ENCODE data around the gene SLC38A3.

SLC38A3 gene

GRCh38 chr3:50237754-50238548 lies 32.9 kb downstream of the SLC38A3 start:
- peak overlapping the region; percentile 88 for H3K27ac ChIP-seq (ENCODE audit: poor library complexity, severe bottlenecking)
- peaks cover 17% of the 10 kb centered on the region for H3K36me3 ChIP-seq (ENCODE audit: low read depth)
- H3K9me3 ChIP-seq (ENCODE audit: severe bottlenecking): no peaks in the 10 kb centered on the region
- peak; percentile 88 for DNase-seq (ENCODE audit: low spot score)
- no peak for TF ChIP-seq CTCF (IDR thresholded peaks at IDR 0.05; ENCODE audit: poor library complexity, severe bottlenecking)
- peak; percentile 62 for ATAC-seq (ENCODE audit: low read depth)
- H3K27me3 ChIP-seq (ENCODE audit: insufficient read depth, poor library complexity, severe bottlenecking): no peaks in the 10 kb centered on the region
- H3K4me1 ChIP-seq (ENCODE audit: insufficient read depth, poor library complexity, severe bottlenecking): no peaks in the 10 kb centered on the region
- peak overlapping the region; percentile 89 for H3K4me3 ChIP-seq (ENCODE audit: severe bottlenecking)

GRCh38 chr3:50238549-50239026 lies 33.5 kb downstream of the SLC38A3 start:
- Histone ChIP-seq H3K4me1 (ENCODE audit: insufficient read depth, poor library complexity, severe bottlenecking) (no peaks in the 10 kb centered on the region), H3K36me3 (ENCODE audit: low read depth) (peaks cover 20% of the 10 kb centered on the region), H3K27ac (ENCODE audit: poor library complexity, severe bottlenecking) (peak overlapping the region; percentile 88), H3K27me3 (ENCODE audit: insufficient read depth, poor library complexity, severe bottlenecking) (no peaks in the 10 kb centered on the region), H3K4me3 (ENCODE audit: severe bottlenecking) (peak overlapping the region; percentile 89), H3K9me3 (ENCODE audit: severe bottlenecking) (no peaks in the 10 kb centered on the region)
- ATAC-seq (ENCODE audit: low read depth) (no peak), DNase-seq (ENCODE audit: low spot score) (no peak)
- no peak for TF ChIP-seq CTCF (IDR thresholded peaks at IDR 0.05; ENCODE audit: poor library complexity, severe bottlenecking)

GRCh38 chr3:50239649-50240048 lies 34.6 kb downstream of the SLC38A3 start:
- Histone ChIP-seq H3K27ac (ENCODE audit: poor library complexity, severe bottlenecking) (peak overlapping the region; percentile 88), H3K4me1 (ENCODE audit: insufficient read depth, poor library complexity, severe bottlenecking) (no peaks in the 10 kb centered on the region)
- no peak for ATAC-seq (ENCODE audit: low read depth)

GRCh38 chr3:50241163-50241562 lies 36.1 kb downstream of the SLC38A3 start:
- Histone ChIP-seq H3K9me3 (ENCODE audit: severe bottlenecking) (no peaks in the 10 kb centered on the region), H3K27me3 (ENCODE audit: insufficient read depth, poor library complexity, severe bottlenecking) (no peaks in the 10 kb centered on the region), H3K36me3 (ENCODE audit: low read depth) (peaks cover 25% of the 10 kb centered on the region), H3K4me1 (ENCODE audit: insufficient read depth, poor library complexity, severe bottlenecking) (peaks cover 6% of the 10 kb centered on the region), H3K27ac (ENCODE audit: poor library complexity, severe bottlenecking) (peak overlapping the region; percentile 93), H3K4me3 (ENCODE audit: severe bottlenecking) (no peak overlapping the region)
- DNase-seq (ENCODE audit: low spot score) (no peak), ATAC-seq (ENCODE audit: low read depth) (no peak)
- no peak for TF ChIP-seq CTCF (IDR thresholded peaks at IDR 0.05; ENCODE audit: poor library complexity, severe bottlenecking)

More at GRCh38 chr3:50239649-50240048, 34.6 kb downstream of the SLC38A3 start:
- no peak for TF ChIP-seq CTCF (IDR thresholded peaks at IDR 0.05; ENCODE audit: poor library complexity, severe bottlenecking)
- Histone ChIP-seq H3K27me3 (ENCODE audit: insufficient read depth, poor library complexity, severe bottlenecking) (no peaks in the 10 kb centered on the region), H3K4me3 (ENCODE audit: severe bottlenecking) (no peak overlapping the region), H3K9me3 (ENCODE audit: severe bottlenecking) (no peaks in the 10 kb centered on the region), H3K36me3 (ENCODE audit: low read depth) (peaks cover 25% of the 10 kb centered on the region)
- DNase-seq (ENCODE audit: low spot score): no peak

All from RWPE2 (cell line).